HG02852 (cell line): Measurements from ENCODE around the gene ANTXR1.
"Not testable (repeated sequence)": the region's sequence is repeated elsewhere in the genome, so short reads cannot be mapped to it uniquely, and the experiment has no call there.

Experiments used
- ATAC-seq: cut with Tn5 transposase; IDR thresholded peaks from one replicate; pipeline ENCODE4 v1.9.1; 2021; ENCODE audit warnings: mild to moderate bottlenecking, moderate library complexity; ENCODE audit not compliant: unreplicated experiment

Gene ANTXR1

DNA sequence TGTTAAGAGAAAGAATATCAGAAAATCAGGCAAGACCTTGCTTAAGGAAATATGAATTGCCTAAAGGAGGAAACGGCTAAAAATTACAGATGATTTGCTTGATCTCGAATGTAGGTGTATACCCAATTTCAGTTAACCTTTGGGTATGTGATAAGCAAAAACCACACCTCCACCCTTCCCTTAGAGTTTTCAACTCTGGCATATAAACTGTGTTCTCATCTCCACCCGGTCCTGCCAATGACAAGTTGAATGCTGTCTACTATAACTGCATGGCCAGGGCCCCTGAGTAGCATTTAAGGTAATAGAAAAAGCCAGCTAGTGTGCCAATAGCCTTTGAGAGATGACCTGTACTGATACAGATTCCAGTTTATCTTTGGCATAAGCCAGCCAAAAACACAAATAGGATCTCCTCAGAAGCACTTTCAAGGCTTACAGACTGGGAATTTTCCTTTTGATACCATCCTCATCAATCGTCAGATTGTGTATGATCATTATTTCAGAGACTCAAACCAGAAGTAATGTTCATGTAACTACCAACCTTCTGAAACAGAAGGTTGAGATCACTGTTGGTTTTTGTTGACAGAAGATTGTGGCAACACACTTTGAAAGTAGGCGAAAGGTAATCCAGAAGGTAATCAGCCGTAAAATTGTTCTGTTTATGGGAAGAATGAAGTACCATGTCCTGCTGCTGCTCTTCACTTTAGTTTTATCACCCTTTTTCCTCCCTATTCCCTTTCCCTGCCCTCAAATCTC, 211.0 kb downstream of the ANTXR1 start:
- no peak for ATAC-seq

DNA sequence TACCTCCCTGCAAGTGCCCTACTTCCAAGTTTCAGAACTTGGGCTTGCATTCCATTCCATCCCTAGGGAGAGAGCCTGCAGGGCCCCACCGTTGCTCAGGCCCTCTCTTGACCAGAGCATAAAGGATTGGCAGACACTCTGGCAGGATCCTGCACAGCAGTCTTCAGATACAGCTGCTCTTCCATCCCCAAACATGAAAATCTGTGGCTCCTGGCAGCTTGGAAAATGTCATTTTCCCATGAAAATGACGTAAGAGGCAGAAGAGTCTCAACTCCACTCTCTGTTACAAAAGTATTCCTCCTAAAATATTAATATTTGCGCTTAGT, 211.5 kb downstream of the ANTXR1 start:
- no peak for ATAC-seq

DNA sequence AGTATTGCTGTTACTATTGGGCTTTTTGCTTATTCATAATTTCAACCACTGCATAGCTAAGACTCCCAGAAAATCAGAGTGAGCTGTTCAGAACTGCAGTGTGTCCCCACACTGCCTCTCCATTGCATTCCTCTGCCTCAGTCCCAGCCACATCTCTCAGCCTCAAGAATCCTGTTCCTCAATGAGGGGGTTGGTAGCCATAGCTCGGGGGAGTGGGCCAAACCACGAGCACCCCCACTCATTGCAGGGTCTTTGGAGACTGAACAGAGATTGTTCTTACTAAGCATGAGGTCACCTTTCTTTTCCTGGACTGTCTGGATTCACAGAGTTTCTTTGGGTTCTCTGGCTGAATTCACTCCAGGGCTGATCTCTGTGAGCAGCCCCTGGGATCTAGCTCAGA, 213.0 kb downstream of the ANTXR1 start:
- no peak for ATAC-seq

DNA sequence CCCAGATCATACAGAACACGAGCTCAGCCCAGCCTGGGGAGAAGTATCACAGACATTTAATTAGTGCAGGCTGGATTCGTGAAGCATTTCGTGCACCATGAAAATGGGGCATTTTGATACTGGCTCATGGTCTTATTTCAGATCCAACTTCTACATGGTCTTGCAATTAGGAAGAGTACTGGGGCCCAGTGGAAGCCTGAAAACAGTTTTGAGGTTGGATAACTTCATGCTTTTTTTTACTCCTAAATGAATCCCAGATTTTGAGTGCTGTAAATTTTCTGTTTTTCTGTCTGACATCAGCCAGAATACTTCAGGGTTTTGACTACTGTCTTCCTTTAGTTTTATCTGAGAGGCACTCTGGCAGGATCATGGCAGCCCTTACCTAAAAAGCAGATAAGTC, 213.9 kb downstream of the ANTXR1 start:
- no peak for ATAC-seq

DNA sequence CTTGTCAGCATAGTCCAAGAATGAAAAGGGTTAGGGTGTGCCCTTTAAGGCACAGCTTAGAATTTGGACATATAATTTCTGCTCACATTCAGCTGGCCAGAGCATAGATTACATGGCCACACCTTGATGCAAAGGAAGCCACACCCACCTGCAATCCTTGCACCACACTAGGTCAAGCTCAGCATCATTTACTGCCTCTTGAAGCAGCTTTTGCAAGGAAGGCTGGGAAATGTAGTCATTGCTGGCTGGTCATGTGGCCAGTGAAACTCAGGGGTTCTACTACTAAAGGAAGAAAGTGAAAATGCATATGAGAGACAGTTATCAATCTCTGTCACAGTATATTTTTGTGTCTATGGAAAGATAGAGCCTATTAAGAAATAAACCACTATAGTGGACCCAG, 214.7 kb downstream of the ANTXR1 start:
- ATAC-seq = no peak

DNA sequence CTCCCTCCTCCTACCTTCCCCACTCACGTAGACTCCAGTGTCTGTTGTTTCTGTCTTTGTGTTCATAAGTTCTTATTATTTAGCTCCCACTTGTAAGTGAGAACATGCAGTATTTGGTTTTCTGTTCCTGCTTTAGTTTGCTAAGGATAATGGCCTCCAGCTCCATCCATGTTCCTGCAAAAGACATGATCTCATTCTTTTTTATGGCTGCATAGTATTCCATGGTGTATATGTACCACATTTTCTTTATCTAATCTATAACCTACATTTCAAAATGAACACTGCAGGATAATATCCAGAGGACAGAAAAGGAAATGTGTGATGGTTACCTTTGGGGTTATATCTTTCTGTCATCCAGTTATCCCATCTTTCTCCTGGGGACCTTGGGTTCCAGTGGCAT, 218.0 kb downstream of the ANTXR1 start:
- not testable (repeated sequence) for ATAC-seq

DNA sequence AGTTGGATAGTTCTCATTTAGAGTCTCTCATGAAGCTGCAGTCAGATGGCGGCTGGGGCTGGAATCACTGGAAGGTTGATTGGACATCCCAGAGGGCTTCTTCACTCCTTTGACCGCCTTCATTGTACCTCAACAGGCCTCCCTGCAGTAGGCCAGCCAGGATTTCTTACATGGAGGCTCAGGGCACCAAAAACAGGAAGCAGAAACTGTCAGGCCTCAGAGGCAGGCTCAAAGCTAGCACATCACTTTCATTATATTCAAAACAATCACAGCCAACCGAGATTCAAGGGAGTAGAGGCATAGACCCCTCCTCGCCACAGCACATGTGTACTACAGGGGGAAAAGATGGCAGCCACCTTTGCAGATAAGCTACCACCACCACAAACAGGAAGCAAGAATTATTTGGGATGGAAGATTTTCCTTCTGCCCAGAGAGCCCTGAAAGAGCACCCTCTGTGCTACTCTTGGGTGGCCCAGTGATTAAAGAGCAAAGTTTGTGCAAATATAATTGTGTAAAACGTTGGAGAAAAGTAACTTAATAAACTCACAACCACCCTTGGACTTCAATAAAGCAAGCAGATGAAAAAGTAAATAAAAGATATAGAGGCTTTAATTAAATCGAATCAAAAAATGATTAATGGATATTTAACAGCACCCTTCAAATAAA, 218.8 kb downstream of the ANTXR1 start:
- no peak for ATAC-seq

DNA sequence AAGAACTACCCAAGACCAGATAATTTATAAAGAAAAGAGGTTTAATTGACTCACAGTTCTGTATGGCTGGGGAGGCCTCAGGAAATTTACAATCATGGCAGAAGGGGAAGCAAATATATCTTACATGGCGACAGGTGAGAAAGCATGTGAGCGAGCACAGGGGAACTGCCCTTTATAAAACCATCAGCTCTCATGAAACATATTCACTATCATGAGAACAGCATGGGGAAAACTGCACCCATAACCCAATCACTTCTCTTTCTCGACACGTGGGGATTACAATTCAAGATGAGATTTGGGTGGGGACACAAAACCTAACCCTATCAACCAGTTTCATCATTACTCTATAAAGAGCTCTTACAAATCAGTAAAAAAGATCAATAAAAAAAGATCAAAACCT, 222.9 kb downstream of the ANTXR1 start:
- ATAC-seq = not testable (repeated sequence)

DNA sequence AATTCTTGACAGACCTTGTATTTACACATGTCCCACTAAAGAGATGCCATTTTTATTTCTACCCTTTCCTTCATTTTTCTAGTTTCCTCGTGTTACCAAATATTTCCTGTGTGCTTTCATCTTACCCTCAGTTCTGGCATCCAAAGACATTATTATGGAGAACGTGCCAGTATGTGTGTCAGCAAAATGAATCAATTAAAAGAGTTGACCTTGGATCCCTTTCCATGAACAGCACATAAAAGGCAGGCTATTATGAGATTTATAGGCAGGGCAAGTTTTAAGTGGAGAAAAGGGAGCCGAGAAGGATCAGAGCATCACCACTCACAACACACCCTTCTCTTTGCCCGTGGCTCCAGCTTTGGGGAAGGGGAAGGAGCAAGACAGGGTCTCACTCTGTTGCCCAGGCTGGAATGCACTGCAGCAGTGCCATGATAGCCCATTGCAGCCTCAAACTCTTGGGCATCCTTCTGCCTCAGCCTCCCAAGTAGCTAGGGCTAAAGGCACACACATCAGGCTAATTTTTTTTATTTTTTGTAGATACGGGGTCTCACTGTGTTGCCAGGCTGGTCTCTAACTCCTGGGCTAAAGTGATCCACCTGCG, 224.2 kb downstream of the ANTXR1 start:
- no peak for ATAC-seq

DNA sequence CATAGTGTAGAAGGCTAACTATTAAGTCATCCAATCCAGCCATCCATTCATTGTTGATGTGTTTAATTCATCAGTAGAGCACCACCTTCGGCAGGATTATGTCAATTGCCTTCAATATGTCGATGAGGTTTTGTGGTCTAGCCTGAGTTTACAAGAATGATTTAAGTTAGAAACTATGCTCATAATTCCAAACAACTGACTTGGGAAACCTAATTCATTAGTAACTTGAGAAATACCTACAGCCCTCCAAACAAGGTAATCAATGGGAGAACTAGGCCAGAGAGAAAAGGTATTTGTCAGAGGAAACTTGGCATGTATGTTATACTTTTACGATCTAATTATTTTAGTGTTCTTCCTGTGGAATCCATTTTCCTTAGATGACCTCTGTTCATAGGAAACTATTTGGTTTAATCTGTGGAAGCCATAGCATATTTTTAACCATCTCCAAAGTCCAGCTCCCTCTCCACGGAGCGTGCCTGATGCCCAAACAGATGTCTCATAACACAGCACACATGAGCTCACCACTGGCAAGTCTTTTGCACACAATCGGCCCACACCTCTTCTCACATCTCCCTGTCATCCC, 225.6 kb downstream of the ANTXR1 start:
- no peak for ATAC-seq

DNA sequence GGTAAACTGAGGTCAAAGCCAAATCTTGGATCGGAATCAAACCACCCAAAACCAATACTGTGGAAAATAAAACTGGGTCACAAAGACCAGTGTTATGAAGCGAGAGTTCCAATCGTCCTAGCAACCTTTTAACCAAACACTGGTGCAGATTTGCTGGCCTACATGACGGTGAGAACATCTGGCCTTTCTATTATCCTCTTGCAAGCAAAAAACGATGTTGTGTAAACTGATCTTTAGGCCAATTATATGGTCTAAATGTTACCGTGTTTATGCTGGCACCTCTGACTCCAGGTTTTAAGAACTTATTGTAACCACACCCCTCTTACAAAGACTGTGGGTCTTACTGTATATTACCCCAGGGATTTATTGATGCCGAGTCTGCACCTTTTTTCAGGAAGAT, 228.1 kb downstream of the ANTXR1 start:
- ATAC-seq = no peak

DNA sequence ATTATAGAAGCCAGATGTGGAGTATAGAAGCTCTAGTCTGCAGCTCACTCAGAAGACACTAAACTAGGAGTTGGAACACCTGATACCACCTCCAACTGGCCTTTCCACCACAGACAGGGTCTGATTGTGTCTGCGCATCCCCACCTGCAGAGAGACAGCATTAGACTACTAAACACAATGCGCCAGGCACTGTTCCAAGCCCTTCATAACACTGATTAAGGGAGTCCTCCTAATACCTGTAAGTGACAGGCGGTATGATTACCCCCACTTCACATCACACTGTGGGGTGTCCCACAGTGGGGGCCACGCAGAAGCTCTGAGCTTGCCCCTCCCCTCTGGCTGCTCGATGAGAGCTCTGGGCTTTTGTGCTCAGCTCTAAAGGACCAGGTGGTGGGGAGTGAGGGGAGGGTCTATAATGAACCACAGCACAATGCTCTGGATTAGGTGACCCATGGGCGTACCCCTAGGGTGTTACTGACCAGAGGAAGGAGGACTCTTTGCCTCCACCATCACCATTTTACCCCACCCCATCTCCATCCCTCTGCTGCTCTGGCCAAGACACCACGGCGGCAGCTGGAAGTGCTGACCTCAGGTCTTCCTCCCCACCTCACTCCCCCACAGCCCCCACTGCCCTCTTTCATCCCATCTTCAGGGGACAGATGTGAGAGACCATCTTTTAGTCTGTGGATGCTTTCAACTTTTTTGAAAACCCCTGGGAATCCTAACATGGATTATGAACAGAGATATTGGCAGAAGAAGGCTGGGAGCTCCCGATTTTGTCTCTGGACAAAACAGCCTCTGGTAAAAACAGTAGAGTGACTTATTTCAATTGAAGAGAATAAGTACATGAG, 228.9 kb downstream of the ANTXR1 start:
- no peak for ATAC-seq

DNA sequence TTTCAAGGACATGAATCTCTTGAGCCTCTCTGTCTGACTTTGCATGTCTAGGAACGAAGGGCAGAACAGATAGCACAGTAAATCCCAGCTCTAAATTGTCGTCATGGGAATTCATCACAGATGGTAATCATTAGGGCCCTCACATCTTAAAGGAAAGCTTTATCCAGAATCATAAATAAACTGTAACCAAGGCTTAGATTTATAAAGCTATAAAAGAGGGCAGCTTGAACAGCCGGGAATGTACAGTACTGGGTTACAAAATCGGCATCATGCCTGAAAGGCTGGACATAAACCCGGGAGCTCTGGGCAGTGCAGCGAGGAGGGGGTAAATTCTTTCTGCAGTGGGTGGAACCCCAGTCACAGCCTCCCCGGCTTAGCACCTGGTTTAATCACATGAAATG, 229.7 kb downstream of the ANTXR1 start:
- ATAC-seq = no peak

DNA sequence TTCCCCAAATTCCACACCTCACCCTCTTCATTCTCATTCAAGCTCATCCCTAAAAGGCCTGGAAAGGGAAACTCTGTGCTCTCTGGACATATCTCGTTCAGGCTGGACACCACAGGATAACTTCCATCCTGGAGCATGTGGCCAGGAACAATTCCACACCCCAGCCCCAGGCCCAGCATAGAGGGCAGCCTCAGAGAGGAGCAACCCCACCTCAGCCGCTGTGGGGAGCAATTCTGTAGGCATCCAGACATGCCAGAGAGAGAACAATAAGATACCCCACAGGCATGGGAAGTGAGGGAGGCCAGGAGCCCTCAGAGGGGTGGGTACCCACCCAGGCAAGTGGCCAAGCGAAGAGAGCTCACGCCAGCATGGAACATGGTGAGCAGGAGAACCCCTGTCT, 230.7 kb downstream of the ANTXR1 start:
- ATAC-seq = no peak

DNA sequence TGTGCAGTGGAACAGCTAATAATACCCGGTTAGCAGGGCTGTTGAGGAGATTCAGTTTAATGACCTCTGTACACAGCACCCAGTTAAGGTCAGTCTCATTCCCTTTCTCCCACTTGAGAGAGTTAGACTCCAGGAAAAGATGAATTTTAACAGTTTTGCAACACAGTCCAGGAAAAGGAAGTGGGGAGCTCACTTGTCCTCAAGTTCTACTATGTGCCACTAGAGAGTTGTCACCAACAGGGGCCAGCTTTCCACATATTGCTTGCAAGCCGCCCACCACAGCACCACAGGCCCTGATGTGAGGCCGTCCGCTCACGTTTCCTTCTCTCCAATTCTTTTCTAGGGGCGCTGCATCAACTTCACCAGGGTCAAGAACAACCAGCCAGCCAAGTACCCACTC, 231.9 kb downstream of the ANTXR1 start:
- no peak for ATAC-seq

DNA sequence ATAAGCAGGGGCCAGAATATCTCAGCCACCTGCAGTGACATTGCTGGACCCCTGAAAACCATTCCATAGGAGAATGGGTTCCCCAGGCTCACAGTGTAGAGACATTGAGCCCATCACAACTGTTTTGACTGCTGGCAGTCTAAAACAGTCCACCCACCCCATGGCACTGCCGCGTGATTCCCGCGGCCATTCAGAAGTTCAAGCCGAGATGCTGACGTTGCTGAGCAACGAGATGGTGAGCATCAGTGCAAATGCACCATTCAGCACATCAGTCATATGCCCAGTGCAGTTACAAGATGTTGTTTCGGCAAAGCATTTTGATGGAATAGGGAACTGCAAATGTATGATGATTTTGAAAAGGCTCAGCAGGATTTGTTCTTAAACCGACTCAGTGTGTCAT, 234.6 kb downstream of the ANTXR1 start:
- ATAC-seq = no peak

DNA sequence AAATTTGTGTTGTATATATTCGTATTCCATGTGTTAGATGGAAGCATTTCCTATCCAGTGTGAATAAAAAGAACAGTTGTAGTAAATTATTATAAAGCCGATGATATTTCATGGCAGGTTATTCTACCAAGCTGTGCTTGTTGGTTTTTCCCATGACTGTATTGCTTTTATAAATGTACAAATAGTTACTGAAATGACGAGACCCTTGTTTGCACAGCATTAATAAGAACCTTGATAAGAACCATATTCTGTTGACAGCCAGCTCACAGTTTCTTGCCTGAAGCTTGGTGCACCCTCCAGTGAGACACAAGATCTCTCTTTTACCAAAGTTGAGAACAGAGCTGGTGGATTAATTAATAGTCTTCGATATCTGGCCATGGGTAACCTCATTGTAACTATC, 235.3 kb downstream of the ANTXR1 start:
- ATAC-seq = no peak

DNA sequence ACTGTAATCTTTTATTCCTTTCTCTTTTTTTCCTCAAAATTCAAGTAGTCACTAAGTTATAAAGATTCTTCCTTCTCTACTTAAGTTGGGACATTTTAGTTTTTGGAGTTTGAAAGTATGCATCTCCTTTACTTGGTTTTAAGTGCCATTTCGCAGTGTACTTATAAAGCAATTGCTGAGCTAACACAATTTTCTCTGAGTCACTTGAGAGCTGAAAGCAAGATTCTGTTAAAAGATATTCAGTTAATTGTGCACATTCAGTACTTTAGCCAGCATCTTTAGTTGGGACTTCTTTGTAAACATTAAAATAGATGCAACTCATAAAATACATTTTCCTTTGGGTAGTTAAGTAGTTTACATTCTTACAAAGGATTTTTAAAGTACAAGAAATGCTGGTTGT, 238.0 kb downstream of the ANTXR1 start:
- ATAC-seq = no peak

DNA sequence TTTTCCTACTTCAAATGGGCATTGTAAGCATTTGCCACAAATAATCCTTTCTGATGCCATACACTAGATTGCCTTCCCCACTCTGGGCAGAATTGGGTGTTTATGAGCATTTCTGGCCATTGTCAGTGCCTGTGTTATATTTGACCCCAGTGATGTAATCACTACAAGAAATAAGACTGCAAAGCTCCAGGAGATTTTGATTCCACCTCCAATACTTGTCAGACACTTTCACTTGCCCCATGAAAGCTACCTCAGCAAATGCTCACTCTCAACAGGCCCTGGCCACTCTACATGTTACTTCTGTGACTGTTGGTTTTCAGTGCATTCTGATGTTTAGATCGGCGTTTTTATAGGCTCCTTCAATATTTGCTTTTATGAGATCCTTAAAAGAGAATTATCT, 239.0 kb downstream of the ANTXR1 start:
- no peak for ATAC-seq

DNA sequence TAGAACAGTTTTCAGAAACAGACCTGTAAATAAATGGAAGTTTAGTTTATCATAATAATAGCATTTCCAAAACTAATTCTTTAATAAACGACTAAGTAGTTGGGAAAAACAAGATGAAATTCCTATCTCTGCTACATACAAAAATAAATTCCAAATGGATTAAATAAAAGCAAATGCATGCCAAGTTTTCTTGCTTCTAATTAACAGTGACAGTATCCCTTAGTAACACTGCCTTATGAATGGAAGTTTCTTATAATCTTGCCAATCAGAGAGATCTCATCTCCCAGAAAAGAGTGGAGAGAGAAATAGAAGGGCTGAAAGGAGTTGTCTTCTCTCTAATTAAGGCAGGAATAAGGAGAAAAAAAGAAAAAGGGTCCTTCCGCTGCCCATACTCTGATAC, 240.1 kb downstream of the ANTXR1 start:
- ATAC-seq = no peak

DNA sequence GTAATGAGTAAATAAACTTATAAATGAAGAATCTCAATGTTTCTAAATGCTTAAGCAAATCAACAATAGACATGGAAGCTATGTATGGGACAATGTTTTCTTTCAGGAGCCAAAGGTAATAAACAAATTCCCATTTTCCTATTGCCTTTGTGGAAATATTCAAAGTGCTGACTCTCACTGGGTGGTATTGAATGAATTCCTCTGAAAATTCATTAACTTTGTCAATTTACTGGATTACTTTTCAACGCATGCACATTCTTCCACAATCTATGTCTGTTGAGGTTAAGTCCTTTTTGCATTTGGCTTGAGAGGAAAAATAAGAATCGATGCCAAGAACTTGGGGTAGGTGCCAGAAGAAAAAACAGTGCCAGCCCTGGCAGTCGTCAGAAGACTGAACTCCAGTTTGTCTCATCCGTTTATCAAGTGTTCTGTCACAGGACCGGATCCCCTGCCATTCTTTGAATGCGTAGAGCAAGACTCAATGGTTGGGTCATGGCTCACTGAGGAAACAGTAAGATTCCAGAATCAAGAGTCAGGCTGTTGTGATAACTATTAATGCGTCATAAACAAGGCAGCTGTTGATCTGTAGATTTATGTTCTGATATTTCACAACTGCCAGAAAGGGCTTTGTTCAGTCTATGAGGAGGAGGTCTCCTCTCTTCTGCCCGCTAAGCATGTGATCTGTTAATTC, 240.8 kb downstream of the ANTXR1 start:
- no peak for ATAC-seq
